Activated B cell treated with CpG ODN at 0.5 μM for 24 hours (primary cell): Measurements from ENCODE around the gene PTPA. TPM values are rescaled to one million over a fixed set of nuclear protein-coding genes. Genes with fewer than 3 reads are reported as not detected.

ENCODE experiments used
- ATAC-seq: fragments of 200-7000 bp; cut with Tn5 transposase; one replicate; pipeline ENCODE4 v1.10.0; 2021; ENCODE audit warnings: low read depth, mild to moderate bottlenecking, moderate library complexity
- CTCF ChIA-PET: fragments of 350-600 bp; sonication (Branson Sonifier 250); formaldehyde crosslinking; loops from one replicate; lab custom pipeline; 2021; ENCODE audit warnings: antibody characterized with exemption; lab: Charles Lee
- POLR2A ChIA-PET: fragments of 350-600 bp; sonication (Branson Sonifier 250); formaldehyde crosslinking; loops from one replicate; lab custom pipeline; 2021; ENCODE audit warnings: antibody characterized with exemption; lab: Charles Lee
- DNase-seq: peaks from one replicate; pipeline ENCODE4 v3.0.0; 2022
- H3K27ac Mint-ChIP-seq: one replicate; pipeline ENCODE4 v1.8.0; 2020; ENCODE audit warnings: mixed read lengths
- H3K27me3 Mint-ChIP-seq: one replicate; pipeline ENCODE4 v1.8.0; 2021; ENCODE audit warnings: mixed read lengths
- H3K36me3 Mint-ChIP-seq: one replicate; pipeline ENCODE4 v1.8.0; 2021; ENCODE audit warnings: low read depth, mixed read lengths
- H3K4me1 Mint-ChIP-seq: one replicate; pipeline ENCODE4 v1.8.0; 2021; ENCODE audit warnings: mixed read lengths
- H3K4me3 Mint-ChIP-seq: one replicate; pipeline ENCODE4 v1.8.0; 2020; ENCODE audit warnings: mild to moderate bottlenecking, mixed read lengths
- H3K9me3 Mint-ChIP-seq: one replicate; pipeline ENCODE4 v1.8.0; 2020; ENCODE audit warnings: mixed read lengths
- CTCF ChIP-seq: fragments of 200-600 bp; IDR thresholded peaks from one replicate; pipeline ENCODE4 v1.8.0; 2022; ENCODE audit warnings: antibody characterized with exemption, mild to moderate bottlenecking
- intact Hi-C: fragments of 100-400 bp; cut with micrococcal nuclease; formaldehyde crosslinking; loops from one replicate; pipeline ENCODE4 v1.15.1; 2024
- total RNA-seq: library from RNA; stranded (reverse); gene quantifications from 2 replicates; pipeline ENCODE4 v1.2.3, GENCODE V29; 2022

The PTPA gene
- total RNA-seq, 1 donor from 2014 or later = 67.2 TPM

GRCh38 chr9:129177791-129178567 is 66.8 kb downstream of the PTPA start, which contains the start of gene IER5L:
TSS of gene IER5L (minus strand) at chr9:129178261. CDS start at chr9:129178052, 209 bp downstream.
- CTCF ChIA-PET = interaction anchor here (0.9 to 1.7 kb wide), 7 partner anchors 35 to 446 kb away, joined by 3 to 13 read pairs (median 4); no protein-coding TSS in a partner anchor
- intact Hi-C loops = loop anchor here (1.0 to 10.0 kb wide), 4 partner anchors 24 to 237 kb away; no protein-coding TSS in a partner anchor
- DNase-seq (peak; percentile 94), ATAC-seq (peak; percentile 90)
- POLR2A ChIA-PET = interaction anchor here (0.5 to 1.7 kb wide), 16 partner anchors 29 to 1566 kb away, joined by 3 to 26 read pairs (median 4); partner anchors contain the start of gene NTMT1
- Mint-ChIP-seq H3K4me1 (peaks cover 23% of the 10 kb centered on the region), H3K4me3 (peak within 1 kb of the TSS; percentile 86), H3K27me3 (peaks cover 17% of the 10 kb centered on the region), H3K36me3 (no peaks in the 10 kb centered on the region), H3K27ac (peak within 1 kb of the TSS; percentile 56), H3K9me3 (no peaks in the 10 kb centered on the region)
- TF ChIP-seq CTCF = no peak

- Mint-ChIP-seq H3K9me3 (no peaks in the 10 kb centered on the region), H3K4me3 (no peak overlapping the region), H3K27me3 (peaks cover 13% of the 10 kb centered on the region), H3K4me1 (peaks cover 21% of the 10 kb centered on the region), H3K36me3 (no peaks in the 10 kb centered on the region), H3K27ac (no peak overlapping the region)
- TF ChIP-seq CTCF = no peak
- CTCF ChIA-PET = interaction anchor here (0.9 to 1.7 kb wide), 7 partner anchors 36 to 445 kb away, joined by 3 to 13 read pairs (median 4); no protein-coding TSS in a partner anchor
- ATAC-seq = no peak
- POLR2A ChIA-PET = interaction anchor here (0.5 to 1.7 kb wide), 15 partner anchors 30 to 1567 kb away, joined by 3 to 26 read pairs (median 4); partner anchors contain the start of gene NTMT1
- intact Hi-C loops = loop anchor here (1.0 to 10.0 kb wide), 3 partner anchors 24 to 236 kb away; no protein-coding TSS in a partner anchor
- DNase-seq = no peak
Measured at GRCh38 chr9:129178568-129179382, 67.6 kb downstream of the PTPA start.

- Mint-ChIP-seq H3K4me3 (no peak overlapping the region), H3K9me3 (no peaks in the 10 kb centered on the region), H3K4me1 (peaks cover 5% of the 10 kb centered on the region), H3K27ac (no peak overlapping the region), H3K27me3 (peaks cover 13% of the 10 kb centered on the region), H3K36me3 (no peaks in the 10 kb centered on the region)
- DNase-seq (no peak), ATAC-seq (no peak)
- no peak for TF ChIP-seq CTCF
- POLR2A ChIA-PET = interaction anchor here (0.6 kb wide), 1 partner anchor 905 kb away, joined by 3 read pairs; the partner anchor contains the start of genes GOLGA2 and SWI5
- CTCF ChIA-PET = interaction anchor here (1.0 to 1.1 kb wide), 2 partner anchors 39 kb away, joined by 3 to 4 read pairs; no protein-coding TSS in a partner anchor
- intact Hi-C loops = no loop called here
Measured at GRCh38 chr9:129181246-129181645, 70.0 kb downstream of the PTPA start.

- CTCF ChIA-PET = interaction anchor here (1.0 to 1.2 kb wide), 2 partner anchors 10 to 40 kb away, joined by 3 to 4 read pairs; no protein-coding TSS in a partner anchor
- H3K9me3 Mint-ChIP-seq = no peaks in the 10 kb centered on the region
Measured at GRCh38 chr9:129182122-129182521, 70.9 kb downstream of the PTPA start.

More at GRCh38 chr9:129182122-129182521, 70.9 kb downstream of the PTPA start:
- ATAC-seq (no peak), DNase-seq (no peak)
- POLR2A ChIA-PET = no interaction called here
- Mint-ChIP-seq H3K4me1 (peaks cover 4% of the 10 kb centered on the region), H3K36me3 (no peaks in the 10 kb centered on the region), H3K4me3 (no peak overlapping the region), H3K27me3 (peaks cover 13% of the 10 kb centered on the region), H3K27ac (no peak overlapping the region)
- TF ChIP-seq CTCF = no peak
- intact Hi-C loops = no loop called here
